ENCODE measurements around the gene UBAP2. TPM values are rescaled to one million over a fixed set of nuclear protein-coding genes. Genes with fewer than 3 reads are reported as not detected.

Gene UBAP2
- polyA plus RNA-seq, 1 of the 3 experiments (the other 2 are of a cell fraction): 15.8 TPM

DNA sequence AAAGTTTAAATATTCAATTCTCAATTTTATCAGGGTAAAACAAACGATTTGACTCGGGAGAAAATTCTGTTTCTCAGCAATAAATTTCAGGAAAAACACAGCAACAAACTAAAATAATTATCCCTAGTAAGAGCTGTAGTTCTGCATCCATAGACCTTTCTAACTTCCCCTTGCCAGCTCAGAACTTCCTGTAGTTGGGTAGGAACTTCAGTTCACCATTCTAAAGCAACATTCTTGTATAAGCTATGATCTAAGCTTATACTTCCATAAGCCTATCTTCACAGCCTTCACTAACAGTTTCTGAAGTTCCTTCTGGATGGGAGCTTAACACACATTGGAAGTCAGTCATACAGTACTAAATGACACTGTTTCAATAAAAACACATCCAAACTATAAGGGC is 96.6 kb downstream of the UBAP2 start:
- POLR2A ChIA-PET: no interaction called here
- CTCF ChIA-PET: interaction anchor here (1.1 kb wide), 1 partner anchor 122 kb away, joined by 5 read pairs; no protein-coding TSS in a partner anchor
- 99% methylated on average over 2 of the region's 2 CpGs for WGBS (ENCODE audit: low lambda C conversion rate)
- no peaks in the 10 kb centered on the region for H3K9me3 ChIP-seq
- H2AFZ ChIP-seq (ENCODE audit: low read depth): no peak overlapping the region
- H3K4me3 ChIP-seq (ENCODE audit: low read depth in 2 of 2, low read length in 1 of 2): no peak overlapping the region
- peaks cover 3% of the 10 kb centered on the region for H4K20me1 ChIP-seq (ENCODE audit: insufficient read depth)
- no peak overlapping the region for H3K4me2 ChIP-seq
- peaks cover 14% of the 10 kb centered on the region for H3F3A ChIP-seq (replicated peaks; ENCODE audit: insufficient read depth)
- no peak overlapping the region for H3K9ac ChIP-seq
- peaks cover 0 to 12% of the 10 kb centered on the region in 2 experiments; a peak in 2 of 4 replicates for H3K4me1 ChIP-seq (ENCODE audit: control insufficient read depth in 1 of 2, insufficient read depth in 2 of 2, low read depth in 1 of 2, low read length in 1 of 2)
- H3K27me3 ChIP-seq (ENCODE audit: insufficient read depth): no peaks in the 10 kb centered on the region
- H3K27ac ChIP-seq (ENCODE audit: low read depth in 2 of 2, low read length in 1 of 2): no peak overlapping the region
- no peak for DNase-seq
- H3K9me2 ChIP-seq: no peaks in the 10 kb centered on the region
- no peak for TF ChIP-seq POLR2AphosphoS5 (IDR thresholded peaks at IDR 0.05; ENCODE audit: low read depth, low read length)
- TF ChIP-seq, protein P1, sequence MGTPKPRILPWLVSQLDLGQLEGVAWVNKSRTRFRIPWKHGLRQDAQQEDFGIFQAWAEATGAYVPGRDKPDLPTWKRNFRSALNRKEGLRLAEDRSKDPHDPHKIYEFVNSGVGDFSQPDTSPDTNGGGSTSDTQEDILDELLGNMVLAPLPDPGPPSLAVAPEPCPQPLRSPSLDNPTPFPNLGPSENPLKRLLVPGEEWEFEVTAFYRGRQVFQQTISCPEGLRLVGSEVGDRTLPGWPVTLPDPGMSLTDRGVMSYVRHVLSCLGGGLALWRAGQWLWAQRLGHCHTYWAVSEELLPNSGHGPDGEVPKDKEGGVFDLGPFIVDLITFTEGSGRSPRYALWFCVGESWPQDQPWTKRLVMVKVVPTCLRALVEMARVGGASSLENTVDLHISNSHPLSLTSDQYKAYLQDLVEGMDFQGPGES (IDR thresholded peaks at IDR 0.05; ENCODE audit: low read depth, low read length): no peak
- TF ChIP-seq, protein P2, sequence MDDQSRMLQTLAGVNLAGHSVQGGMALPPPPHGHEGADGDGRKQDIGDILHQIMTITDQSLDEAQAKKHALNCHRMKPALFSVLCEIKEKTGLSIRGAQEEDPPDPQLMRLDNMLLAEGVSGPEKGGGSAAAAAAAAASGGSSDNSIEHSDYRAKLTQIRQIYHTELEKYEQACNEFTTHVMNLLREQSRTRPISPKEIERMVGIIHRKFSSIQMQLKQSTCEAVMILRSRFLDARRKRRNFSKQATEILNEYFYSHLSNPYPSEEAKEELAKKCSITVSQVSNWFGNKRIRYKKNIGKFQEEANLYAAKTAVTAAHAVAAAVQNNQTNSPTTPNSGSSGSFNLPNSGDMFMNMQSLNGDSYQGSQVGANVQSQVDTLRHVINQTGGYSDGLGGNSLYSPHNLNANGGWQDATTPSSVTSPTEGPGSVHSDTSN (IDR thresholded peaks at IDR 0.05): no peak
- TF ChIP-seq EP300 (IDR thresholded peaks at IDR 0.05; ENCODE audit: borderline replicate concordance in 1 of 2, low read depth in 1 of 2, low read length in 1 of 2): no peak
- TF ChIP-seq FOXM1 (IDR thresholded peaks at IDR 0.05; ENCODE audit: low read depth): no peak
- TF ChIP-seq, protein P3, sequence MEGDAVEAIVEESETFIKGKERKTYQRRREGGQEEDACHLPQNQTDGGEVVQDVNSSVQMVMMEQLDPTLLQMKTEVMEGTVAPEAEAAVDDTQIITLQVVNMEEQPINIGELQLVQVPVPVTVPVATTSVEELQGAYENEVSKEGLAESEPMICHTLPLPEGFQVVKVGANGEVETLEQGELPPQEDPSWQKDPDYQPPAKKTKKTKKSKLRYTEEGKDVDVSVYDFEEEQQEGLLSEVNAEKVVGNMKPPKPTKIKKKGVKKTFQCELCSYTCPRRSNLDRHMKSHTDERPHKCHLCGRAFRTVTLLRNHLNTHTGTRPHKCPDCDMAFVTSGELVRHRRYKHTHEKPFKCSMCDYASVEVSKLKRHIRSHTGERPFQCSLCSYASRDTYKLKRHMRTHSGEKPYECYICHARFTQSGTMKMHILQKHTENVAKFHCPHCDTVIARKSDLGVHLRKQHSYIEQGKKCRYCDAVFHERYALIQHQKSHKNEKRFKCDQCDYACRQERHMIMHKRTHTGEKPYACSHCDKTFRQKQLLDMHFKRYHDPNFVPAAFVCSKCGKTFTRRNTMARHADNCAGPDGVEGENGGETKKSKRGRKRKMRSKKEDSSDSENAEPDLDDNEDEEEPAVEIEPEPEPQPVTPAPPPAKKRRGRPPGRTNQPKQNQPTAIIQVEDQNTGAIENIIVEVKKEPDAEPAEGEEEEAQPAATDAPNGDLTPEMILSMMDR (IDR thresholded peaks at IDR 0.05): no peak
- no peak for TF ChIP-seq JUND (IDR thresholded peaks at IDR 0.05)
- TF ChIP-seq FOSL2 (IDR thresholded peaks at IDR 0.05; ENCODE audit: borderline replicate concordance, low read depth): no peak
- TF ChIP-seq NRF1 (IDR thresholded peaks at IDR 0.05; ENCODE audit: low read depth, low read length): no peak
- TF ChIP-seq ELF1 (IDR thresholded peaks at IDR 0.05): no peak
- TF ChIP-seq MEF2A (IDR thresholded peaks at IDR 0.05; ENCODE audit: borderline replicate concordance, low read depth): no peak
- H3K36me3 ChIP-seq (replicated peaks in 1 of 2; ENCODE audit: control insufficient read depth in 1 of 2, insufficient read depth in 2 of 2, low read length in 1 of 2): peaks cover 11 to 19% of the 10 kb centered on the region in 2 experiments
- peaks cover 12% of the 10 kb centered on the region; the same call in 1 of the 2 replicates for H3K79me2 ChIP-seq (ENCODE audit: insufficient read depth)

GRCh38 chr9:33950371-33950770 is 98.3 kb downstream of the UBAP2 start:
- Histone ChIP-seq H3K4me3 (ENCODE audit: low read depth in 2 of 2, low read length in 1 of 2) (no peak overlapping the region), H3K4me1 (ENCODE audit: control insufficient read depth in 1 of 2, insufficient read depth in 2 of 2, low read depth in 1 of 2, low read length in 1 of 2) (peaks cover 0 to 18% of the 10 kb centered on the region in 2 experiments; a peak in 2 of 4 replicates), H2AFZ (ENCODE audit: low read depth) (no peak overlapping the region), H3K9me2 (no peaks in the 10 kb centered on the region), H3K27me3 (ENCODE audit: insufficient read depth) (no peaks in the 10 kb centered on the region), H3K79me2 (ENCODE audit: insufficient read depth) (peaks cover 12% of the 10 kb centered on the region; the same call in 1 of the 2 replicates), H3K36me3 (replicated peaks in 1 of 2; ENCODE audit: control insufficient read depth in 1 of 2, insufficient read depth in 2 of 2, low read length in 1 of 2) (peaks cover 7 to 10% of the 10 kb centered on the region in 2 experiments), H3K4me2 (no peak overlapping the region), H4K20me1 (ENCODE audit: insufficient read depth) (peaks cover 8% of the 10 kb centered on the region), H3K9ac (no peak overlapping the region), H3K27ac (ENCODE audit: low read depth in 2 of 2, low read length in 1 of 2) (no peak overlapping the region), H3K9me3 (no peaks in the 10 kb centered on the region), H3F3A (replicated peaks; ENCODE audit: insufficient read depth) (peaks cover 28% of the 10 kb centered on the region)
- WGBS (ENCODE audit: low lambda C conversion rate): 100% methylated on average over 1 of the region's 1 CpG
- ChIA-PET CTCF (interaction anchor here (1.2 to 2.5 kb wide), 2 partner anchors 24 to 25 kb away, joined by 3 to 5 read pairs; no protein-coding TSS in a partner anchor), POLR2A (no interaction called here)
- no peak for DNase-seq
- TF ChIP-seq GABPA (IDR thresholded peaks at IDR 0.05; ENCODE audit: low read depth) (no peak), SMC3 (IDR thresholded peaks at IDR 0.05; ENCODE audit: low read depth, low read length) (no peak), USF2 (IDR thresholded peaks at IDR 0.05; ENCODE audit: borderline replicate concordance, low read depth, low read length) (no peak), MEF2A (IDR thresholded peaks at IDR 0.05; ENCODE audit: borderline replicate concordance, low read depth) (no peak), EP300 (IDR thresholded peaks at IDR 0.05; ENCODE audit: borderline replicate concordance in 1 of 2, low read depth in 1 of 2, low read length in 1 of 2) (no peak), USF1 (IDR thresholded peaks at IDR 0.05; ENCODE audit: borderline replicate concordance, low read depth) (no peak), TEAD4 (IDR thresholded peaks at IDR 0.05; ENCODE audit: borderline replicate concordance, insufficient read depth) (no peak), FOXJ3 (CRISPR knock-in tag; IDR thresholded peaks at IDR 0.05) (no peak), MXI1 (IDR thresholded peaks at IDR 0.05; ENCODE audit: low read depth, low read length) (no peak), MAX (IDR thresholded peaks at IDR 0.05; ENCODE audit: low read depth) (no peak), JUND (IDR thresholded peaks at IDR 0.05) (no peak)
- TF ChIP-seq, protein P3 (IDR thresholded peaks at IDR 0.05): no peak
